ENCODE data around the gene CASP8AP2. TPM values are rescaled to one million over a fixed set of nuclear protein-coding genes. Genes with fewer than 3 reads are reported as not detected.
"Not testable (repeated sequence)": the region's sequence is repeated elsewhere in the genome, so short reads cannot be mapped to it uniquely, and the experiment has no call there.

CASP8AP2 gene
- total RNA-seq, 1 donor from 2014 or later = 16.3 TPM

GRCh38 chr6:89887452-89888137, 57.9 kb downstream of the CASP8AP2 start:
- DNase-seq (ENCODE audit: low spot score) = no peak

GRCh38 chr6:89888138-89888514, 58.4 kb downstream of the CASP8AP2 start:
- no peak for DNase-seq (ENCODE audit: low spot score)

- no peak for DNase-seq (ENCODE audit: low spot score)
Observed at GRCh38 chr6:89888871-89889270, 59.2 kb downstream of the CASP8AP2 start.

GRCh38 chr6:89890845-89891528, 61.3 kb downstream of the CASP8AP2 start:
- not testable (repeated sequence) for DNase-seq (ENCODE audit: low spot score)

GRCh38 chr6:89892577-89892976, 62.9 kb downstream of the CASP8AP2 start:
- DNase-seq (ENCODE audit: low spot score) = not testable (repeated sequence)

- no peak for DNase-seq (ENCODE audit: low spot score)
Observed at GRCh38 chr6:89894169-89894568, 64.5 kb downstream of the CASP8AP2 start, which contains the start of gene GJA10. Gene GJA10, plus strand, starts transcription at chr6:89894469. Its CDS starts 0 bp downstream, at chr6:89894469.

GRCh38 chr6:89895276-89895874, 65.7 kb downstream of the CASP8AP2 start:
- peak; percentile 15 for DNase-seq (ENCODE audit: low spot score)

GRCh38 chr6:89910001-89910901, 80.6 kb downstream of the CASP8AP2 start:
- not testable (repeated sequence) for DNase-seq (ENCODE audit: low spot score)

GRCh38 chr6:89910902-89911240, 81.2 kb downstream of the CASP8AP2 start:
- no peak for DNase-seq (ENCODE audit: low spot score)

- no peak for DNase-seq (ENCODE audit: low spot score)
Observed at GRCh38 chr6:89916136-89916920, 86.6 kb downstream of the CASP8AP2 start.

GRCh38 chr6:89917216-89917615, 87.5 kb downstream of the CASP8AP2 start:
- no peak for DNase-seq (ENCODE audit: low spot score)

GRCh38 chr6:89917801-89918366, 88.2 kb downstream of the CASP8AP2 start:
- no peak for DNase-seq (ENCODE audit: low spot score)

Other genes with a start within 250 kb of the CASP8AP2 start
- 39.9 TPM for gene LYRM2, start 191.1 kb upstream of the CASP8AP2 start, total RNA-seq
- gene MDN1, start 10.1 kb upstream of the CASP8AP2 start, total RNA-seq = 19.2 TPM
- not detected for gene GJA10, start 64.6 kb downstream of the CASP8AP2 start, total RNA-seq